ENCODE data around the gene KAZN.

The KAZN gene

DNA sequence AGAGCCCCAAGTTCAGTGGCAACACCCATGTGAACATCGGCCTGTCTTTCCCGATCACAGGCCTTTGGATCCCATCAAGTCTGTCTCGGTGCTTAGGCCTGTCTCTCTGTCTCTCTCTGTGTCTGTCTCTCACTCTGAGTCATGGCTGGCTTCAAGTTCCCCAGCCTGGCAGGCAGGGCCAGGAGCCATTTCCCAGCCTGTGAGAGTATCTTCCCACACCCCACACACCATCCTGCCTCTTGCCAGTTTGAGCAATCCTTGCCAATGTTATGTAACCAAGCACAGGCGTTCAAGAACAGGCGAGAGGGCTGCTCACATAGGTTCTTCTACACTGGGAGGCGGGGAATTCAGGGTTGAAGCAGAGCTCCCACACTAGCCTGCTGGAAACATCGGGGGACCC lies 485.1 kb downstream of the KAZN start:
- TF ChIP-seq CTCF (IDR thresholded peaks at IDR 0.05; ENCODE audit: borderline replicate concordance, control extremely low read depth, extremely low read depth, insufficient read depth, missing control alignments), result no peak
- DNase-seq (ENCODE audit: low spot score), result no peak
- in situ Hi-C loops (cut with MboI; ENCODE audit: low sequenced_read_pairs, unreplicated experiment), result no loop called here

- in situ Hi-C loops (cut with MboI; ENCODE audit: low sequenced_read_pairs, unreplicated experiment), result no loop called here
- TF ChIP-seq CTCF (IDR thresholded peaks at IDR 0.05; ENCODE audit: borderline replicate concordance, control extremely low read depth, extremely low read depth, insufficient read depth, missing control alignments), result no peak
- DNase-seq (ENCODE audit: low spot score), result no peak
These were observed 489.9 kb downstream of the KAZN start for GRCh38 chr1:15088281-15088971.

- in situ Hi-C loops (cut with MboI; ENCODE audit: low sequenced_read_pairs, unreplicated experiment), result no loop called here
- no peak for DNase-seq (ENCODE audit: low spot score)
- no peak for TF ChIP-seq CTCF (IDR thresholded peaks at IDR 0.05; ENCODE audit: borderline replicate concordance, control extremely low read depth, extremely low read depth, insufficient read depth, missing control alignments)
These were observed 490.9 kb downstream of the KAZN start for GRCh38 chr1:15089258-15089992.

DNA sequence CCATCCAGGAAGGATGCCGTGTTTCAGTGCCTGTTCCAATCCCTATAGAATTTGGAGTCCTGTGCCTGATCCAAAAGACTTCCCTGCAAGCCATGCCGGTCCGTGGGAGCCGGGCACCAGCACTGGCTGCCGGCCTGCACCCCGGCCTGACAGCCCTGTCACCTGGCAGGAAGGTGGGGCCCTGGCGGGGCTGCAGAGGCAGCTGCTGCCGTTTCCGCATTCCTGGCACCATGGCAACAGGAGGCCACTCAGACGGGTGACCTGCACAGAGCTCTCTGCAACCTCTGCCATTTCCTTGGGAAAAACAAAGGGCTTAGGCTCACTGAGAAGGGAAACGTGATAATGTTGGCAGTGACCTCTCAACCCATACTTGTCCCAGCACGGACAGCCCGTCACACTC lies 491.9 kb downstream of the KAZN start:
- no peak for DNase-seq (ENCODE audit: low spot score)
- no peak for TF ChIP-seq CTCF (IDR thresholded peaks at IDR 0.05; ENCODE audit: borderline replicate concordance, control extremely low read depth, extremely low read depth, insufficient read depth, missing control alignments)
- in situ Hi-C loops (cut with MboI; ENCODE audit: low sequenced_read_pairs, unreplicated experiment), result no loop called here

DNA sequence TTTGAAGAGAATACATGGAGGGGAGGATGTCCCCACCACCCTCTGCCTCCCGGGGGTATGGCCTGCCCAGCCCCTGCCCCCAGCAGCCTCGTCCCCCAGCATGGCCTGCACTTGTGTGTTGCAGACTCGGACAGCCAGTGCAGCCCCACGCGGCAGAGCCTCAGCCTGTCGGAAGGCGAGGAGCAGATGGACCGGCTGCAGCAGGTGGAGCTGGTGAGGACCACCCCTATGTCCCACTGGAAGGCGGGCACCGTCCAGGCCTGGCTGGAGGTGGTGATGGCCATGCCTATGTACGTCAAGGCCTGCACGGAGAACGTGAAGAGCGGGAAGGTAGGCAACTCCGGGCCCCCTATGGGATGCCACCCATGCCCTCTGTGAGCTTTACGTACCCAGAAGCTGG lies 495.6 kb downstream of the KAZN start:
- in situ Hi-C loops (cut with MboI; ENCODE audit: low sequenced_read_pairs, unreplicated experiment), result no loop called here

More for the DNA sequence above, 495.6 kb downstream of the KAZN start:
- DNase-seq (ENCODE audit: low spot score), result no peak
- TF ChIP-seq CTCF (IDR thresholded peaks at IDR 0.05; ENCODE audit: borderline replicate concordance, control extremely low read depth, extremely low read depth, insufficient read depth, missing control alignments), result no peak
